Measurements from ENCODE around the gene P4HB.

P4HB gene

GRCh38 chr17:81832608-81833159 lies 27.7 kb downstream of the P4HB start:
- DNase-seq (ENCODE audit: low read depth in 2 of 2) = peak in 1 of 2 donors; percentile 12

GRCh38 chr17:81831957-81832607 lies 28.3 kb downstream of the P4HB start:
- DNase-seq (ENCODE audit: low read depth in 2 of 2) = peak in 1 of 2 donors; percentile 19

DNA sequence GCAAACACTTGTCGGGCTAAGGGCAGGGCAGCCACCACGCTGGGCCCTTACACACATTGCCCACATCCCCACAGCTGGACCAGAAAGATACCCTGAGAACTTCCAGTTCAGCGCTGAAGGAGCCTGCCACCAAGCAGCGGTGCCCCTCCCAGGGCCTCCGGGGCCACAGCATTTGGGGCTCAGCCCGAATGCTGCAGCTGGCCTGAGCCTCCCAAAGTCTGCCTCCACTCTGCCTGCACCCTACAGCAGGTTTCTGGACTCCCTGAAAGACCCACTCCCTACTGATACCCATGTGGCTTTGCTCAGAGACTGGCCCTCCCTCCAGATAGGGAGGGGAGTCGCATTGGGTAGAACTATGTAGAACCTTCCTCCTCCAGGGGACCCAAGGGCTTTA lies 28.8 kb downstream of the P4HB start:
- no peak for DNase-seq (ENCODE audit: low read depth in 2 of 2)

GRCh38 chr17:81829858-81830257 lies 30.5 kb downstream of the P4HB start:
- no peak for DNase-seq (ENCODE audit: low read depth in 2 of 2)

DNA sequence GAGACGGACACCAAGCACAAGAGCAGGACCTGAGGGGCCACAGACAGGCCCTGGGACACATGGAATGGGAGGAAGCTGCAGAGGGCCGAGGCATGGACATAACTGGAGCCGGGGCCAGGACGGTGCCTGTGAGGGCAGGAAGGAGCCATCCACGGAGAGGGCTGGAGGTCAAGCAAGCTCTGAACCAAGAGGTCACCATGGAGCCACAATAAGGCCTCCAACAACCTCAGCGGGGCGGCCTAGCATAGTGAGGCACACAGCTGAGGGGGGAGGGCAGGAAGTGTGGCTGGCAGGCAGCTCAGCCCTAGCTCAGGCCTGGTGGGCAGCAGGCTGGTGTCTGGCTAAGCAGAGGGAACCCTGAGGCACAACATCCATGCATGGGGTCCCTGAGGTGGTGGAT lies 31.7 kb downstream of the P4HB start:
- no peak for DNase-seq (ENCODE audit: low read depth in 2 of 2)

- DNase-seq (ENCODE audit: low read depth in 2 of 2) = no peak
These were observed 34.4 kb downstream of the P4HB start for GRCh38 chr17:81825841-81826466.

DNA sequence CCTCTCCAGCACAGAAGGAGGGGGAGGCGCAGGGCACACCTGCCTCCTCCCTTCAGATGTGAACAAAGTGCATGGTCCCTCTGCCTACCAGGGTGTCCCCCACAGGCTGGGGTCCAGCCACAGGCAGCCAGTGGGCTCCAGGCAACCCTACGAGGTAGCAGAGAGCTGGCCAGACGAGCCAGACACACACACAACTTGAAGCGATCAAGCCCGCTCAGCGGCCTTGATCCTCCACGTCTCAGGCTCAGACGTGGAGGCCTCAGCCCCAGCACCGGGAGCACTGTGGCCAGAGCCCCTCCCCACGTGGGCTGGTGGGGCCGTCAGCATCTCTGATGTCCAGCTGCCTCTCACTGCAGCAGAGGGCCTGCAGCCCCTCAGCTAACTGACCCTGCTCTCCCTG lies 35.7 kb downstream of the P4HB start:
- no peak for DNase-seq (ENCODE audit: low read depth in 2 of 2)

- DNase-seq (ENCODE audit: low read depth in 2 of 2) = no peak
These were observed 36.4 kb downstream of the P4HB start for GRCh38 chr17:81823820-81824550.

- DNase-seq (ENCODE audit: low read depth in 2 of 2) = no peak
These were observed 37.1 kb downstream of the P4HB start for GRCh38 chr17:81822996-81823819.

GRCh38 chr17:81822312-81822637 lies 38.1 kb downstream of the P4HB start:
- no peak for DNase-seq (ENCODE audit: low read depth in 2 of 2)

GRCh38 chr17:81821603-81822311 lies 38.6 kb downstream of the P4HB start:
- no peak for DNase-seq (ENCODE audit: low read depth in 2 of 2)

DNA sequence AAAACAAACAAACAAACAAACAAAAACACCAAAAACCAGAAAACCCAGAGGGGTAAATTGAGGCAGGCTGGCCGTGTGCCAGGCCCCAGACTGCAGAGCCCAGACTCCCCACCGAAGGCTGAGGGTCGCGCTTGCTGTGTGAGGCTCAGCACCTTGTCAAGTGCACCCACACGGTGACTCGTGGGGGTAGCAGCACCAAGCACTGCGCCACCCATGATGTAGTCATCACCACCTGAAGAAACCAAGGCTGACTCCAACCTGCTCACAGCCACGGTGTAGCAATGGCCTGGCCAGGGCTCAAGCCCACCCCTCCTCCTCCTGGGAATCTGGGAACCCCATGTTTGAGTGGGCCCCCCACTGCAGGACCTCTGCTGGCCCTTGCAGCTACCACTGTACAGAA lies 39.2 kb downstream of the P4HB start:
- DNase-seq (ENCODE audit: low read depth in 2 of 2) = no peak

DNA sequence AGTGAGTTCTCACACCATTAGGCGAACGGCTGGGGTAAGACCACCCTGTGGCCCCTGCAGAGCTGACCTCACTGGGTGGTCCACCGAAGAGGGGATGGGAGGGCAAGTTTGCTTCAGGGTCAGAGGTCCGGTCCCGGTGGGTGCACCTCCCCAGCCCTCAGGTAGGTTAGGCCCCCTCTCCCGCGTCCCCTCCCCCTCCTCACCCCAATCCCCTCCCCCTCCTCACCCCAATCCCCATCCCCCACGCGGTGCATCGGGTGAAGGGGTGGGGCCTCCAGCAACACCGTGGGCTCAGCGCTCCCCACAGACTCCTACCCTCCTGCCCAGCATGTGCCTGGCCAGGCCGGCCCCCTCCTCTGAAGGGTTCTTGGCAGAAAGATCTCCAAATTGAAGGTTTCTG lies 40.6 kb downstream of the P4HB start:
- DNase-seq (ENCODE audit: low read depth in 2 of 2) = no peak

DNA sequence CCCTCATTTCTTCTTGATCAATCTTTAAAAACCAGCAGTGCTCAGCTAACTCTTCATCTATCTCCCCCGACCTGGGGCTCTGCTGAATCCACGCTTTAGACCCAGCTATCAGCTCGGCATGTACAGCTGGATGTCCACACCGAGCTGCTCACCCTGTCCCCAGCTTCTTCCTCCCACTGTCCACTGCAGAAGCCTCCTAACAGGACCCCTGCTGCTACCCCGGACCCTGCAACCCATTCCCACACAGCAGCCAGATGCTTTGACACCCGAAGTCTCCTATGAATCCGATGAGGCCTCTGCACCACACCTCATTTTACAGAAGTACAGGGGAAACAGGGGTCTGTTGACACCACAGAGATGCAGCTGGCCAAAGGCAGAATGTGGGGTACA lies 42.6 kb downstream of the P4HB start:
- DNase-seq (ENCODE audit: low read depth in 2 of 2) = no peak

DNA sequence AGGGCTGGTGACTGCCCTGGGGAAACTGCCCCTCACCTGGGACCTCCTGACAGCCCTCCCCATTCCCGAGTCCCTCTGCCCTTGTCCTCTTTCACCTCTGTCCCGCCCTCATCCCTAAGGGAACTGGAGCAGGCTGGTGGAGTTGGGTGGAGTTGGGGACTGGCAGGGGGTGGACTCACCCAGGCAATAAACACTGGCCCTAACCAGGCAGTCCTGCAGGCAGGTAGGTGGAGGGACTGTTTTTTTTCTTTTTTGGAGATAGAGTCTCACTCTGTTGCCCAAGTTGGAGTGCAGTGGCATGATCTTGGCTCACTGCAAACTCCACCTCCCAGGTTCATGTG lies 44.7 kb downstream of the P4HB start:
- no peak for DNase-seq (ENCODE audit: low read depth in 2 of 2)

DNA sequence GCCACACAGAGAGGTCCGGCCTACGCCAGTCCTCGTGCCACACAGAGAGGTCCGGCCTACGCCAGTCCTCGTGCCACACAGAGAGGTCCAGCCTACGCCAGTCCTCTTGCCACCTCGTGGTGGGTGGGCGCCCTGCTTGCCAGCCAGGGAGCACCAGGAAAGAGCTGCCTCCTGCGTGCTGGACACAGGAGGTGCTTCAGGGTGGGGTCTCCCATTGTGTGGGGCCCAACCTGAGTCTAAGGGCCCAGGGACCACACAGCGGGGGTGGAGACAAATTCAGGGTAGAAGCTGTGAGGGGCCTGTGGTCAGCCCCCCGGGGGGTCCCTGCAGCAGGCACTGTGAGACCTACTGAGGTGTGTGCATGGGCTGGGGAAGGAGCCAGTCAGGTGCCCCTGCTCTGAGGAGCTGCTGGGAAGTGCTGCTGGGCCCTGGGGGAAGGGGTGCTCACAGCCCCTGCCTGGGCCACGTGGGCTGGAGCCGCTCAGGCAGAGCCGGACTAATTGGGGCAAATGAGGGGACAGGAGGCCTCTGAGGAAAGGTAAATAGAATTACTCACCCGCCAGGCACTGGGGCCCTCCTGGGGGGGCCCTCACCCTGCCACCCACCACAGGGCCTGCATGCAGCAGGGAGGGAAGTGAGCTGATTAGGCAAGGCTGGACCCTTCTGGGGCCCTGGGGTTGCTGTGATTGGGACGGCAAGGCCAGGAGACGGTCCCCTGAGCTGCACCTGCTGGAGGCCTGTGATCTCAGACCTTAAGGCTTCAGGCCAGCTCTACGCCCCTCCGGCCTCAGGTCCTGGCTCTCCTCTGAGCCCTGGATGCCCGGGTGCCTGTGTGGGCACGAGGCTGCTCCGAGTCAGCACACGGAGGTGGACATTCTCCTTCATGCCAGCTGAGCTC lies 45.3 kb downstream of the P4HB start:
- no peak for DNase-seq (ENCODE audit: low read depth in 2 of 2)

- DNase-seq (ENCODE audit: low read depth in 2 of 2) = no peak
These were observed 46.3 kb downstream of the P4HB start for GRCh38 chr17:81813861-81814683.

DNA sequence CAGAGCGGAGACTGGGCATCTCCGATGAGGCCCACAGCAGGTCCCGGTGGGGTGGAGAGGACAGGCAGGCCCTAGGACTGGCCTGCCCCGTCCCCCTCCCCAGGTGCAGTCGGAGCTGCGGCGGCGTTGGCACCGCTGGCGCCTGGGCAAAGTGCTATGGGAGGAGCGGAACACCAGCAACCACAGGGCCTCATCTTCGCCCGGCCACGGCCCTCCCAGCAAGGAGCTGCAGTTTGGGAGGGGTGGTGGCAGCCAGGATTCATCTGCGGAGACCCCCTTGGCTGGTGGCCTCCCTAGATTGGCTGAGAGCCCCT lies 47.0 kb downstream of the P4HB start:
- DNase-seq (ENCODE audit: low read depth in 2 of 2) = no peak

DNA sequence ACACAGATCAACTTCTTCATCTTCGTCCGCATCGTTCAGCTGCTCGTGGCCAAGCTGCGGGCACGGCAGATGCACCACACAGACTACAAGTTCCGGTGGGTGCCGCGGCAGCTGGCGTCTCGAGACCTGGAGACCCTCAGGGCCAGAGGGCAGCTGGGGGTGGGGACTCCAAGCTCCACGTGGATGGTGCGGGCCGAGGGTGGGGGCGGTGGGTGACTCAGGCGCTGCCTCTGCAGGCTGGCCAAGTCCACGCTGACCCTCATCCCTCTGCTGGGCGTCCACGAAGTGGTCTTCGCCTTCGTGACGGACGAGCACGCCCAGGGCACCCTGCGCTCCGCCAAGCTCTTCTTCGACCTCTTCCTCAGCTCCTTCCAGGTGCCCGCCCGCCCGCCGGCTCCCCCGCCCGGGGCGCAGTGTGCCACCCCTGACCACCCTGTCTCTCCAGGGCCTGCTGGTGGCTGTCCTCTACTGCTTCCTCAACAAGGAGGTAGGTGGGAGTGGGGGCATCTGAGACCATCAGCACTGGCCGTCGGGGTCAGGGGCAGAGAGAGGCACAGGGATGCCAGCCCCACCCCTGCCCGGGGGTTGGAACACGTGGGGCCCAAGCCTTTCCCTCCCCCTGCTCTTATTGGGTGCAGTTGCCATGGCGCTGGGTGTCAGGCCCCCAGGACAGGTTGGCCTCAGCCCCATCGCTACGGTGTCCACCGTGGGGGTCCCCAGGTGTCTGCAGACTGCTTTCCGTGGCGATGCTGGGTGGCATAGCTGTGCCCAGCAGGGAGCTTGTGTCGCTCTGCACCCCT lies 47.6 kb downstream of the P4HB start:
- DNase-seq (ENCODE audit: low read depth in 2 of 2) = no peak
